Right lung (tissue), 10 donors: ENCODE measurements around the gene PEX5. TPM values are rescaled to one million over a fixed set of nuclear protein-coding genes. Genes with fewer than 3 reads are reported as not detected.

Source experiments
- DNase-seq, 2 donors: peaks; one replicate each; pipeline ENCODE4 v3.0.0-alpha.2; 2013
- long read RNA-seq, 8 donors: transcript quantifications; one replicate each; lab custom pipeline, GENCODE V29; 2026
- polyA plus RNA-seq, 5 donors: library from polyadenylated mRNA; unstranded; fragments of 120-200 nt; gene quantifications; one replicate each; pipeline versions ENCODE4 v1.2.1 to v1.2.3, GENCODE V29; 2013; ENCODE audit warnings: inconsistent platforms in 1 of 5, low replicate concordance in 1 of 5; ENCODE audit not compliant: insufficient read length in 5 of 5, insufficient read depth in 1 of 5

The PEX5 gene
- 10 to 100 TPM; 37.7 to 56.9 (median 49.2) TPM for polyA plus RNA-seq
- long read RNA-seq, donor 1, transcript PEX5-201 (15 exons, 3,252 nt): major isoform, 5 of 7 reads
- long read RNA-seq, donor 1, partial matches to known transcripts: 0 of 7 reads
- long read RNA-seq, donor 1, other reads (novel, unspliced or antisense): 0 of 7 reads
- long read RNA-seq, donor 2, partial matches to known transcripts: 8 of 10 reads
- long read RNA-seq, donor 2, other reads (novel, unspliced or antisense): 0 of 10 reads
- long read RNA-seq, donor 3, partial matches to known transcripts: 0 of 2 reads
- long read RNA-seq, donor 3, other reads (novel, unspliced or antisense): 0 of 2 reads
- long read RNA-seq, donor 4, partial matches to known transcripts: 0 of 1 reads
- long read RNA-seq, donor 4, other reads (novel, unspliced or antisense): 0 of 1 reads
- long read RNA-seq, donor 5, partial matches to known transcripts: 0 of 3 reads
- long read RNA-seq, donor 5, other reads (novel, unspliced or antisense): 0 of 3 reads
- long read RNA-seq, donor 6, partial matches to known transcripts: 0 of 4 reads
- long read RNA-seq, donor 6, other reads (novel, unspliced or antisense): 0 of 4 reads
- long read RNA-seq, donor 7, partial matches to known transcripts: 0 of 1 reads
- long read RNA-seq, donor 7, other reads (novel, unspliced or antisense): 0 of 1 reads
- long read RNA-seq, donor 8: 0 reads

GRCh38 chr12:7189398-7190267, at the start of gene PEX5:
Gene PEX5 (plus strand): TSS chr12:7189686. CDS start chr12:7190378, 692 bp downstream.
- DNase-seq: peak; percentile 88 to 90

- DNase-seq: no peak
These were observed 48.0 kb upstream of the PEX5 start for GRCh38 chr12:7141351-7142005.

- DNase-seq: no peak
These were observed 47.3 kb upstream of the PEX5 start for GRCh38 chr12:7142056-7142644.

GRCh38 chr12:7142809-7143465, 46.5 kb upstream of the PEX5 start:
- DNase-seq: no peak

GRCh38 chr12:7143564-7143963, 45.9 kb upstream of the PEX5 start:
- no peak for DNase-seq

- no peak for DNase-seq
These were observed 44.9 kb upstream of the PEX5 start for GRCh38 chr12:7144414-7145120.

GRCh38 chr12:7145671-7146070, 43.8 kb upstream of the PEX5 start:
- no peak for DNase-seq

GRCh38 chr12:7146228-7146627, 43.3 kb upstream of the PEX5 start:
- no peak for DNase-seq

- DNase-seq: no peak
These were observed 42.6 kb upstream of the PEX5 start for GRCh38 chr12:7146906-7147305.

- DNase-seq: no peak
These were observed 39.1 kb upstream of the PEX5 start for GRCh38 chr12:7150356-7150755.

GRCh38 chr12:7150841-7151240, 38.6 kb upstream of the PEX5 start:
- no peak for DNase-seq

GRCh38 chr12:7151532-7151931, 38.0 kb upstream of the PEX5 start:
- DNase-seq: no peak

GRCh38 chr12:7152818-7153217, 36.7 kb upstream of the PEX5 start:
- no peak for DNase-seq

GRCh38 chr12:7154042-7154441, 35.4 kb upstream of the PEX5 start:
- DNase-seq: peak in 1 of 2 donors; percentile 21

- DNase-seq: no peak
These were observed 34.5 kb upstream of the PEX5 start for GRCh38 chr12:7154901-7155470.

GRCh38 chr12:7155471-7156034, 33.9 kb upstream of the PEX5 start:
- peak; percentile 52 to 67 for DNase-seq

- no peak for DNase-seq
These were observed 33.0 kb upstream of the PEX5 start for GRCh38 chr12:7156259-7157197.

GRCh38 chr12:7157391-7157790, 32.1 kb upstream of the PEX5 start:
- no peak for DNase-seq
